Glomerular visceral epithelial cell (primary cell): ENCODE data around the gene TAS2R19.

Experiments
- DNase-seq: peaks from one replicate; pipeline ENCODE4 v3.0.0-alpha.2; 2016; ENCODE audit errors: extremely low spot score

TAS2R19 gene

DNA sequence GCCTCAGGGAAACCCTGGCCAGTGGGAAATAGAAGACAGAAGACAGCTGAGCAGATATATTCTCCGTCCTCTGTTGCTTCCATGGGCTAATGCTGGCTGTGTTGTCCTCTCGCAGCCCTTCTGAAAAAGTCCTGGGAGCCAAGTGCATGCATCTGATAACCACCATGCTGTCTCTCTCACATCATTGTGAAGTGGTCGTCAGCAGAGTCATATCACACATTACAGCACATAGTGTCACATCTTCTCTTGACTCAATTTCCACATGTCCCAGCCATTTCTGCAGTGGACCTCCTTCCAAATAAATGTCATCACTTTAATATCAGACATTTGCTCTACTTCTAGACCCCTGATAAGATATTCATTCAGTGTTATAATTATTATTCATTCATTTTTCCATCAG is 28.1 kb downstream of the TAS2R19 start:
- DNase-seq: no peak

DNA sequence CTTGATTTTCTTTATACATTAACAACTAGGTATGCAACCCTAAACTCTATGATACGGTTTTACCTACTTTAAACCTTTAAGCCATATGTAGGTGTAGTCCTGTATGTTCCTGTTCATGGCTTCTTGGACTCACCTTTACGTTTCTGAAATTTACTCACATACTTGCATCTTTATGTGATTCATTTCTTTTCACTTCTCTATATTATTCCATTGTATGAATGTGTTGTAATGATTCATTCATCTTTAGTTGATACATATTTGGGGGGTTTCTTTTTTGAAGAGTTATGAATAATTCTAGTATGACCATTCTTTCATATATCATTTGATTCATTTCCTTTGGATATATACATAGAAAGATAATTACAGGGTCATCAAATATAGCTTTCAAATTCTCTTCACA is 33.3 kb downstream of the TAS2R19 start:
- DNase-seq: no peak

DNA sequence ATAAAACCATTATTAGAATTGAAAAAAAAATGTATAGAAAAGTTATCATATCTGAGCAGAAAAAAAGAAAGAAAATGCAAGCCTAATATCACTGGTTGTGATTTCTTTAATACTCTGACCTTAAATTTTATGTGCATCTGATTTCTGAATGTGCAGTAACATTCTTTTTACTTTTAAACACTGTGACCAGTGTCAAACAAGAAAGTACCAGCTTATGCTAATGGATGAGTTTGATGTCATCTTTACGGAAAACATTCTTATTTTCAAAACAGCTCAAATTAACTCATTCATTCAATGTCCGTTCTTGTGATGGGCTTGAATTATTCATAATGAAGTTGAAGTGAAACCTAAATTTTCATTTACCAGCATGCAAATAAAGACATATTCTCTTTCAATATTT is 35.6 kb downstream of the TAS2R19 start, which contains the start of gene TAS2R50:
Gene TAS2R50 (minus strand): TSS at position 101 of the 400 bp plus-strand sequence. CDS start 52 bp downstream, at position 49.
- DNase-seq: no peak

DNA sequence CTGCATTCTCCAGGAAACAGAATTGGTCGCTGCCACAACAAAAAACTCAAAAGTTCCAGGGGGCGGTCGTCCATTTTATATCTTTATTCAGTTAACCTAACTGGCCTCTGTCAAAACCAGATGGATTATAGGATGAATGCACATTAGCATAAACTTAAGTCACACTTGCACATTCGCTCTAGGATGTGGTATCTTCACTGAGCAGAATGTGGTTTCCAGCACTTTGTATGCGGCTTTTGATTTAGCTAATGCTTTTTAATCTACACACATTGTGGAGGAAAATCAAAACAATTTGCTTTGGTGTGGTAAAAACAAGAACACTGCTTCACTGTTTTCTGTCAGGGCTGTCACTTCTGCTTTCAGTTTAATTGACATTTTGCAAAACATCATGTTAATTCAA is 40.2 kb downstream of the TAS2R19 start:
- DNase-seq: no peak

DNA sequence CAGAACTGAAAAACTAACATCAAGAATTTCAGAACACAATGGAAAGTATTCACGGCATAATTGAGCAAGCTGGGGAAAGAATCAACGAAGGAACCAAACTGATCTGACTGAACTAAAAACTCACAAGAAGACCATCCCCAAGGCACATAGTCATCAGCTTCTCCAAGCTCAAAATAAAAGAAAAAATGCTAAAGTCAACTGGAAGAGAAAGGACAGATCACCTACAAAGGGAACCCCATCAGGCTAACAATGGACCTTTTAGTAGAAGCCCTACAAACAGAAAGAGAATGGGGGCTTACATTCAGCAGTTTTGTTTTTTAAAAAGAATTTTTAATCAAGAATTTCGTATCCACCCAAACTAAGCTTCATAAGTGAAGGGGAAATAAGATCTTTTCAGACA is 47.5 kb downstream of the TAS2R19 start:
- no peak for DNase-seq
